Loucy (cell line): ENCODE measurements around the gene PPM1L.
A peak's percentile ranks its signal among the peaks of the same experiment; 100 is the strongest.

ENCODE experiments used
- H2AFZ ChIP-seq: fragments of 200-600 bp; sonication (generic); 2 replicates; pipeline ENCODE4 v1.6.0; 2016; ENCODE audit warnings: antibody characterized with exemption, mild to moderate bottlenecking, low read length, moderate library complexity
- H3F3A ChIP-seq: fragments of 200-600 bp; 2 replicates; pipeline ENCODE4 v1.6.0; 2016; ENCODE audit warnings: antibody characterized with exemption, low read depth, mild to moderate bottlenecking
- H3K27me3 ChIP-seq: fragments of 200-600 bp; sonication (generic); 2 replicates; pipeline ENCODE4 v1.6.1; 2014; ENCODE audit warnings: low read length, mild to moderate bottlenecking; ENCODE audit not compliant: insufficient read depth, poor library complexity, severe bottlenecking
- H3K36me3 ChIP-seq: fragments of 200-600 bp; sonication (generic); 2 replicates; pipeline ENCODE4 v1.6.1; 2016; ENCODE audit warnings: low read length; ENCODE audit not compliant: insufficient read depth
- H3K4me1 ChIP-seq: fragments of 200-600 bp; sonication (generic); 2 replicates; pipeline ENCODE4 v1.5.1; 2014; ENCODE audit warnings: low read length, mild to moderate bottlenecking; ENCODE audit not compliant: insufficient read depth, poor library complexity, severe bottlenecking
- H3K4me2 ChIP-seq: fragments of 200-600 bp; sonication (generic); 2 replicates; pipeline ENCODE4 v1.6.0; 2014; ENCODE audit warnings: antibody characterized with exemption, low read length, low read depth, mild to moderate bottlenecking; ENCODE audit not compliant: poor library complexity, severe bottlenecking
- H3K4me3 ChIP-seq: fragments of 200-600 bp; sonication (generic); 2 replicates; pipeline ENCODE4 v1.5.1; 2014; ENCODE audit warnings: low read length, mild to moderate bottlenecking, mixed read lengths; ENCODE audit not compliant: poor library complexity, severe bottlenecking
- H3K79me2 ChIP-seq: fragments of 200-600 bp; sonication (generic); 2 replicates; pipeline ENCODE4 v1.6.1; 2014; ENCODE audit warnings: low read length; ENCODE audit not compliant: insufficient read depth
- H3K9ac ChIP-seq: fragments of 200-600 bp; sonication (generic); 2 replicates; pipeline ENCODE4 v1.6.0; 2014; ENCODE audit warnings: mild to moderate bottlenecking, low read depth, low read length, moderate library complexity; ENCODE audit not compliant: poor library complexity, severe bottlenecking
- H3K9me2 ChIP-seq: fragments of 200-600 bp; sonication (generic); replicated peaks from 2 replicates; pipeline ENCODE4 v1.6.1; 2016; ENCODE audit warnings: low read depth, low read length, mixed read lengths
- H3K9me3 ChIP-seq: fragments of 200-600 bp; sonication (generic); 2 replicates; pipeline ENCODE4 v1.6.1; 2014; ENCODE audit warnings: mild to moderate bottlenecking, antibody characterized with exemption, low read length, low read depth; ENCODE audit not compliant: insufficient read depth
- H4K20me1 ChIP-seq: fragments of 200-600 bp; sonication (generic); 2 replicates; pipeline ENCODE4 v1.6.0; 2014; ENCODE audit warnings: antibody characterized with exemption, low read length, mild to moderate bottlenecking; ENCODE audit not compliant: insufficient read depth, poor library complexity, severe bottlenecking
- EZH2phosphoT487 ChIP-seq: fragments of 200-600 bp; IDR thresholded peaks from 2 replicates; pipeline ENCODE4 v1.6.1; 2018; ENCODE audit warnings: antibody characterized with exemption, mild to moderate bottlenecking, moderate library complexity, borderline replicate concordance
- TF ChIP-seq, protein P1 (sequence below): fragments of 200-600 bp; sonication (generic); conservative IDR thresholded peaks from 2 replicates; pipeline ENCODE4 v1.5.1; 2014; ENCODE audit warnings: mild to moderate bottlenecking, antibody characterized with exemption, low read length

PPM1L gene

DNA sequence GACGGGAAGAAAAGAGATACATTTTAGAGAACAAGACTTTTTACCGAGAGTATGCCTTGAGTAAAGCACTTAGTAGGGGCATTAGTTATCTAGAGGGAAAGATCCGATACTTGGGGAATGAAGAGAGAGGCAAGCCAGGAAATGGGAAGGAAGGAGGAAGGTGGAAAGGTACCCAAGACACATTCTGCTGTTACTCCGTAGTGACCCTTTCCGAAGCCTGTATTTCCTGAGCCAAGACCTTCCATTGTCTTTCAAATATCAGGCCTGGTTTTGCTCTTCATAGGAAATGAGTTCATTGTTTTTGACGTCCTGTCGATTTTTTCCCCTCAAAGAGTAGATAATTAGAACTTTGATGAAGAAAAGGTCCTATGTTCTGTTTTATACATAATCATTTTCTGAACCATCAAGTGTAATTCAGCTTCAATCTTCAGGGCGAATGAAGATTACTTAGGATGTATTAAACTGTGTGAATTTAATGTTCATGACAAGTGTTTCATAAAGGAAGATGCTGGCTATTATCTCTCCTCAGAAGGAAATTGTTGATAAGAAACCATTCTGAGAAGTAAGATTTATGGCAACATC, 95.7 kb downstream of the PPM1L start:
- Histone ChIP-seq H3K4me2 (peak overlapping the region; percentile 5), H3K9me3 (no peaks in the 10 kb centered on the region), H3F3A (no peaks in the 10 kb centered on the region), H3K36me3 (no peaks in the 10 kb centered on the region), H4K20me1 (no peaks in the 10 kb centered on the region), H3K9me2 (no peaks in the 10 kb centered on the region), H3K4me3 (no peak overlapping the region), H3K4me1 (peaks cover 16% of the 10 kb centered on the region), H3K79me2 (no peaks in the 10 kb centered on the region), H3K27me3 (no peaks in the 10 kb centered on the region), H3K9ac (no peak overlapping the region), H2AFZ (no peak overlapping the region)
- TF ChIP-seq, protein P1, sequence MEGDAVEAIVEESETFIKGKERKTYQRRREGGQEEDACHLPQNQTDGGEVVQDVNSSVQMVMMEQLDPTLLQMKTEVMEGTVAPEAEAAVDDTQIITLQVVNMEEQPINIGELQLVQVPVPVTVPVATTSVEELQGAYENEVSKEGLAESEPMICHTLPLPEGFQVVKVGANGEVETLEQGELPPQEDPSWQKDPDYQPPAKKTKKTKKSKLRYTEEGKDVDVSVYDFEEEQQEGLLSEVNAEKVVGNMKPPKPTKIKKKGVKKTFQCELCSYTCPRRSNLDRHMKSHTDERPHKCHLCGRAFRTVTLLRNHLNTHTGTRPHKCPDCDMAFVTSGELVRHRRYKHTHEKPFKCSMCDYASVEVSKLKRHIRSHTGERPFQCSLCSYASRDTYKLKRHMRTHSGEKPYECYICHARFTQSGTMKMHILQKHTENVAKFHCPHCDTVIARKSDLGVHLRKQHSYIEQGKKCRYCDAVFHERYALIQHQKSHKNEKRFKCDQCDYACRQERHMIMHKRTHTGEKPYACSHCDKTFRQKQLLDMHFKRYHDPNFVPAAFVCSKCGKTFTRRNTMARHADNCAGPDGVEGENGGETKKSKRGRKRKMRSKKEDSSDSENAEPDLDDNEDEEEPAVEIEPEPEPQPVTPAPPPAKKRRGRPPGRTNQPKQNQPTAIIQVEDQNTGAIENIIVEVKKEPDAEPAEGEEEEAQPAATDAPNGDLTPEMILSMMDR: no peak
- no peak for TF ChIP-seq EZH2phosphoT487

DNA sequence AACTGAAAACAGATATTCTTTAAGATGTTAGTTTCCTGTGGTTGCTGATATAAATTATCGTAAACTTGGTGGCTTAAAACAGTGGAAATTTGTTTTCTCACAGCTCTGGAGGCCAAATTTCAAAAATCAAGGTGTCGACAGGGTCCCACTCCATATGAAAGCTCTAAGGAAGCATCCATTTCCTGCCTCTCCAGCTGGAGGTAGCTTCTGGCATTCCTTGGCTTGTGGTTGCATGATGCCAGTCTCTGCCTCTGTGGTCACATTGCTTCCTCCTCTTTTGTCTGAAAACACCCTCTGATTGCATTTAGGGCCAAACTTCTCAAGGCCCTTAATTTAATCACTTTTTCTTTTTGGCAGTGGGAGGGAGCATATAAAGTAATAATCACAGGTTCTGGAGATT, 96.8 kb downstream of the PPM1L start:
- TF ChIP-seq, protein P1: no peak
- no peak for TF ChIP-seq EZH2phosphoT487
- H3K4me2 ChIP-seq: peak overlapping the region; percentile 5
- no peaks in the 10 kb centered on the region for H4K20me1 ChIP-seq
- no peaks in the 10 kb centered on the region for H3K9me3 ChIP-seq
- peaks cover 16% of the 10 kb centered on the region for H3K4me1 ChIP-seq
- H3K27me3 ChIP-seq: no peaks in the 10 kb centered on the region
- H3F3A ChIP-seq: no peaks in the 10 kb centered on the region
- no peaks in the 10 kb centered on the region for H3K9me2 ChIP-seq
- no peak overlapping the region for H2AFZ ChIP-seq
- H3K79me2 ChIP-seq: no peaks in the 10 kb centered on the region
- no peak overlapping the region for H3K4me3 ChIP-seq
- H3K36me3 ChIP-seq: no peaks in the 10 kb centered on the region
- no peak overlapping the region for H3K9ac ChIP-seq

DNA sequence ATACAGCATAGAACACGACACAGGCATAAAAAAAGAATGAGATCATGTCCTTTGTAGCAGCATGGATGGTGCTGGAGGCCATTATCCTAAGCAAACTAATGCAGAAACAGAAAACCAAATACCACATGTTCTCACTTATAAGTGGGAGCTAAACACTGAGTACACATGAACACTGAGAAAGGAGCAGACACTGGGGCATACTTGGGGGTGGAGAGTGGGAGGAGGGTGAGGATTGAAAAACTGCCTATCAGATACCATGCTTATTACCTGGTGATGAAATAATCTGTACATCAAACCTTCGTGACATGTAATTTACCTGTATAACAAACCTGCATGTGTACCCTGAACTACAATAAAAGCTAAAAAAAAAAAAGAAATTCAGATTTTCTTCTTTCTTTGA, 100.4 kb downstream of the PPM1L start:
- Histone ChIP-seq H3K9me3 (no peaks in the 10 kb centered on the region), H3K36me3 (no peaks in the 10 kb centered on the region), H3K9ac (no peak overlapping the region), H3K79me2 (no peaks in the 10 kb centered on the region), H3K27me3 (no peaks in the 10 kb centered on the region), H2AFZ (no peak overlapping the region), H3K4me3 (no peak overlapping the region), H3F3A (no peaks in the 10 kb centered on the region), H3K4me1 (peaks cover 16% of the 10 kb centered on the region), H3K4me2 (no peak overlapping the region), H4K20me1 (no peaks in the 10 kb centered on the region), H3K9me2 (no peaks in the 10 kb centered on the region)
- TF ChIP-seq, protein P1: no peak
- TF ChIP-seq EZH2phosphoT487: no peak
